A549 (cell line): ENCODE results near the gene PPP4R4.

Experiments
- EP300 ChIP-seq, 2 experiments: fragments of >200 bp; sonication (Bioruptor Twin); formaldehyde crosslinking; IDR thresholded peaks; 2 replicates in 1 of 2; 3 replicates in 1 of 2; pipeline ENCODE4 v1.6.1; 2016 to 2017
- KDM1A ChIP-seq: fragments of 200-600 bp; sonication (generic); IDR thresholded peaks from 2 replicates; pipeline ENCODE4 v1.6.1; 2016; ENCODE audit warnings: low read depth, mild to moderate bottlenecking

GRCh38 chr14:94291159-94291905 is 117.2 kb downstream of the PPP4R4 start:
- TF ChIP-seq KDM1A (no peak), EP300 (IDR thresholded peaks at IDR 0.05) (no peak)
